Measurements from ENCODE around the gene TANGO6.

Gene TANGO6

GRCh38 chr16:69127966-69128510 lies 284.7 kb downstream of the TANGO6 start:
- Histone ChIP-seq H3K9me3 (ENCODE audit: severe bottlenecking) (no peaks in the 10 kb centered on the region), H3K4me3 (ENCODE audit: severe bottlenecking) (no peak overlapping the region), H3K27ac (ENCODE audit: poor library complexity, severe bottlenecking) (no peak overlapping the region), H3K27me3 (ENCODE audit: insufficient read depth, poor library complexity, severe bottlenecking) (no peaks in the 10 kb centered on the region), H3K4me1 (ENCODE audit: insufficient read depth, poor library complexity, severe bottlenecking) (peaks cover 15% of the 10 kb centered on the region), H3K36me3 (ENCODE audit: low read depth) (peaks cover 69% of the 10 kb centered on the region)
- no peak for DNase-seq (ENCODE audit: low spot score)
- no peak for ATAC-seq (ENCODE audit: low read depth)
- TF ChIP-seq CTCF (IDR thresholded peaks at IDR 0.05; ENCODE audit: poor library complexity, severe bottlenecking): no peak

GRCh38 chr16:69130461-69130860 lies 287.1 kb downstream of the TANGO6 start:
- no peak for TF ChIP-seq CTCF (IDR thresholded peaks at IDR 0.05; ENCODE audit: poor library complexity, severe bottlenecking)
- no peaks in the 10 kb centered on the region for H3K9me3 ChIP-seq (ENCODE audit: severe bottlenecking)
- DNase-seq (ENCODE audit: low spot score) (no peak), ATAC-seq (ENCODE audit: low read depth) (no peak)
- peaks cover 50% of the 10 kb centered on the region for H3K36me3 ChIP-seq (ENCODE audit: low read depth)
- no peaks in the 10 kb centered on the region for H3K27me3 ChIP-seq (ENCODE audit: insufficient read depth, poor library complexity, severe bottlenecking)
- H3K27ac ChIP-seq (ENCODE audit: poor library complexity, severe bottlenecking): peak overlapping the region; percentile 86
- peak overlapping the region; percentile 85 for H3K4me3 ChIP-seq (ENCODE audit: severe bottlenecking)
- peaks cover 19% of the 10 kb centered on the region for H3K4me1 ChIP-seq (ENCODE audit: insufficient read depth, poor library complexity, severe bottlenecking)

GRCh38 chr16:69131167-69131838 lies 288.0 kb downstream of the TANGO6 start:
- Histone ChIP-seq H3K9me3 (ENCODE audit: severe bottlenecking) (no peaks in the 10 kb centered on the region), H3K4me3 (ENCODE audit: severe bottlenecking) (peak overlapping the region; percentile 85), H3K27me3 (ENCODE audit: insufficient read depth, poor library complexity, severe bottlenecking) (no peaks in the 10 kb centered on the region), H3K36me3 (ENCODE audit: low read depth) (peaks cover 50% of the 10 kb centered on the region), H3K4me1 (ENCODE audit: insufficient read depth, poor library complexity, severe bottlenecking) (peaks cover 19% of the 10 kb centered on the region), H3K27ac (ENCODE audit: poor library complexity, severe bottlenecking) (peak overlapping the region; percentile 86)
- no peak for DNase-seq (ENCODE audit: low spot score)
- TF ChIP-seq CTCF (IDR thresholded peaks at IDR 0.05; ENCODE audit: poor library complexity, severe bottlenecking): no peak
- ATAC-seq (ENCODE audit: low read depth): 0 out of 3 replicates have a peak, but pooled peaks have one; percentile 5

GRCh38 chr16:69131839-69132423 lies 288.6 kb downstream of the TANGO6 start:
- peak overlapping the region; percentile 85 for H3K4me3 ChIP-seq (ENCODE audit: severe bottlenecking)
- no peaks in the 10 kb centered on the region for H3K27me3 ChIP-seq (ENCODE audit: insufficient read depth, poor library complexity, severe bottlenecking)
- H3K27ac ChIP-seq (ENCODE audit: poor library complexity, severe bottlenecking): peak overlapping the region; percentile 86
- peaks cover 19% of the 10 kb centered on the region for H3K4me1 ChIP-seq (ENCODE audit: insufficient read depth, poor library complexity, severe bottlenecking)
- no peak for TF ChIP-seq CTCF (IDR thresholded peaks at IDR 0.05; ENCODE audit: poor library complexity, severe bottlenecking)
- no peaks in the 10 kb centered on the region for H3K9me3 ChIP-seq (ENCODE audit: severe bottlenecking)
- H3K36me3 ChIP-seq (ENCODE audit: low read depth): peaks cover 50% of the 10 kb centered on the region
- DNase-seq (ENCODE audit: low spot score) (peak; percentile 90), ATAC-seq (ENCODE audit: low read depth) (peak; percentile 67)
